HG03457 (cell line): ENCODE results near the gene PDSS1.
"Not testable (repeated sequence)": the region's sequence is repeated elsewhere in the genome, so short reads cannot be mapped to it uniquely, and the experiment has no call there.

ENCODE experiments used
- ATAC-seq: cut with Tn5 transposase; IDR thresholded peaks from one replicate; pipeline ENCODE4 v1.9.1; 2021; ENCODE audit warnings: moderate number of reproducible peaks; ENCODE audit not compliant: unreplicated experiment

The PDSS1 gene

DNA sequence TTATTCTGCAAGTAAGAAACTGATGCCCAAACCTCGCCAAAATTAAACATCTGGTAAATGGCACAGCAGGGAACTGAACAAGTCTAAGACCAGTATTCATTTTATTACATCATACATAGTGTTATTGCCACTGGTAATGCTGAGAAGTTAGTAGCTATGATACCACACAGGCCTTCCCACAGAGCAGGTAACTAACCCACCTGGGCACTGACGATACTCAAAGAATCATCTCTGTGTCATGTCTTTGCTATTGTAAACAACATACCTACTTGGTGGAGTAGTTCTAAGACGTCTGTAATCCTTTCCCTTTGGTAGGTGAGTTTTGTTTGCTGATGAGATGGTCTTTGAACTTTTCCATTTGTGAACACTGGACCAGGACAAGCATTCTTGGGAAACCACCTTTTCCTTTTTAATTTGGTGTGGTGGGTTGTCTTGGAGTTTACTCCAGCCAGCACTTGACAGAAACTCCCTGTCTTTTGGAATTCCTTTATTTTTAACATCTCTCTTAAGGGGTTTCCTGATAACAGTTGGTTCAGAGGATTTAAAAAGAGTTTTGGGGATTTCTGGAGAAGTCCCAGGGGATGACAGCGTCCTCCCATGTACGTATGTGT is 40.9 kb downstream of the PDSS1 start:
- no peak for ATAC-seq

DNA sequence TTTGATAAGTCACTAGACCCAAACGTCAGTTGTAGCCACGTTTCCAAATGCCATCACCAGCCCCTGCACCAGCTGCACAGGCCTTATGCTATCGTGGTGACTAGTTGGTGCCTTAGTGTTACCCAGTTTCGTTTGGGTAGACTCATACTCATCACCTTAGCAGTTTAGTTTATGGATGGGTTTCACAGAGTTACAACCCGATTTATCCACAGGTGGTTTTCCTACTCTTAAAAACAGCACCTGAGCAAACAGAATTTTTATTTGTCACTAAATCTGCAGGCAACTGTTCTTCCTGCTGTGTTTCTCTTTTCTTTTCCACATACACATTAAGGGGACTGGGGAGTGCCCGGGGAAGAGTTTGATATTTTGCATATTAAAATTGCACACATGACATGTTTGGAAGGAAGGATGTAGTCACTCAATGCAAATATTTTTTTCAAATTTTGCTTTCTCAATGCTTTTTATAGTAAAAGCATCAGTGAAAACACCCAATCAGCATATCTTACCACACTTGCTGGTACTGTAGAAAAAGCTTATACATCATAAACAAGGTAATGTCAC is 41.6 kb downstream of the PDSS1 start:
- ATAC-seq: no peak

DNA sequence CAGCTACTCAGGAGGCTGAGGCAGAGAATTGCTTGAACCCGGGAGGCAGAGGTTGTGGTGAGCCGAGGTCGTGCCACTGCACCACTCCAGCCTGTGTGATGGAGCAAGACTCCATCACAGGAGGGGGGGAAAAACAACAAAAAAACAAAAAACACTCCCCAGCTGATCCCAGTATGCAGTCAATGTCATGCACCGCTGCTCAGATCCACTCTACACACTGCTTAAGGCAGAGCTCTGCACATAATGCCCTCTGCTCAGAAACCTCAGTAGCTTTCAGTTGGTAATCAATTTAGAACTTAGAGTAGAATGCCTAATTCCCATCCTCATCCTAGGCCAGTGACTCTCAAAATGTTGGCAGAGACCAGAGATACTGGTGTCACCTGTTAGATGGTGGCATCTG is 43.9 kb downstream of the PDSS1 start:
- no peak for ATAC-seq

DNA sequence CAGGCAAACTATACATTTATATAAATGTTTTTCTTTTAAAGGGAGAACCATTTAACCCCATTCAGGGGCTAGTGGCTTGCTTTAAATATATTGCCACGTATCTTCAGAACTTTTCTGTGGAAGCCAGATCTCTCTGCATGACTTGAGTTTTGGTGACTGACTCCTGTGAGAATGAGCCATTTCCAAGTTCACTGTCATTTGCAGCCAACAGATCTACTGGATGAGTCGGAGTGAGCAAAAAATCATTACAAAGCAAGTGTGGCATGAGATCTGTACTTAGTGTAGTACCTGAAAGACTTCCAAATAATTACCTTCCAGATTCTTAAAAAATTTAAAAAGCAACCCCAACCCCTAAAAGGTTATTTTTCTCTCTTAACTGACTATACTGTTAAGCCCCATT is 45.6 kb downstream of the PDSS1 start:
- no peak for ATAC-seq

DNA sequence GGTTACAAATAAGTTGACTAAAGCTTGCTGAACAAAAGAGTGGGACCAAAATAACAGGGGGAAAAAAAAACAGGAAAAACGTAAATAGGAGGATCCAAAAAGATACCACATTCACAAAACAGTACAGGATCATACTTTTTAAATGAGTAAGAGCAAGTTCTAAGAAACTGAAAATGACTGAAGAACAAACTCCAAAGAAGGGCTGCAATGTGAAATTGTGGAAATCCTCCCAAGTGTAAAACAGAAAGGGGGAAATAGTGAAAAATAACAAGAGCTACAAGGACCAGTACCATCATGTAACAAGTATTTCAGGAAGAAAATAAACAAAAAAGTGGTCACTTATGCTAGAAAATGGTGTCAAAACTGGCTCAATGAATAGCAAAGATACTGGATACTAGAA is 46.3 kb downstream of the PDSS1 start:
- ATAC-seq: no peak

DNA sequence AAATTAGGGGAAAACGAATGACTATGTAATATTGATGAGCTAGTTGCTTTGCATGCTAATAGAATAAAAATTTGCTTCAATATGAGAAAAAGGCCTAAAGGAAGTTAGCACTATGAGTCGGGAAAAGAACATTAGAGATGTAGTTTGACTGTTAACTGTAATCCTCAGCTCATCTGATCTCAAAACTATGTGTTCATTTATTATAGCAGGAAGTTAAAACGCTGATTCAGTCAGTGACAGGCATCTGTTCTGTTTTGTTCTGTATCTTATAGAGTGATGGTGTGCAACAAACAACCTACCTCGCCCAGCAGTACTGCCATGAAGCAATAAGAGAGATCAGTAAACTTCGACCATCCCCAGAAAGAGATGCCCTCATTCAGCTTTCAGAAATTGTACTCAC is 48.6 kb downstream of the PDSS1 start:
- no peak for ATAC-seq

DNA sequence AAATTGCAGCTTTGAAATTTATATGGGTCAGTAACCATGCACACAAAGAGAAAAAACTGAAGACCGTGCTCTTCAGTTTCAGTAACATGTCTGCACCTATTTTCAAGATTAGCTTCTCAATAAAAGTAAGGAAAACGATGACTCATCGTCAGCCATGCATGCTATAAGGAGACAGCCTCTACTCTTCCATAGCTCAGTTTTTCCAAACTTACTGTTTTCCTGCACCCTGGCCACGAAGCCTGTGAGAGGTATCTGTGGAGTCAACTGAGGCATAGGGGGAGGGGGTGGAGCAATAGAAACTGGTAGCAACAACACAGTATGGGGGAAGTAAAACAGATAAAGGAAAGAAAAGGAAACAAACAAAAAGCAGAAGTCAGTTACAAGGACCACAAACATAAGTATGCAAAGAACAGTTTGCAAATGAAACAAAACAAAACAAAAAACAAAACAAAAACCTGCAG is 58.0 kb downstream of the PDSS1 start:
- peak; percentile 71 for ATAC-seq

DNA sequence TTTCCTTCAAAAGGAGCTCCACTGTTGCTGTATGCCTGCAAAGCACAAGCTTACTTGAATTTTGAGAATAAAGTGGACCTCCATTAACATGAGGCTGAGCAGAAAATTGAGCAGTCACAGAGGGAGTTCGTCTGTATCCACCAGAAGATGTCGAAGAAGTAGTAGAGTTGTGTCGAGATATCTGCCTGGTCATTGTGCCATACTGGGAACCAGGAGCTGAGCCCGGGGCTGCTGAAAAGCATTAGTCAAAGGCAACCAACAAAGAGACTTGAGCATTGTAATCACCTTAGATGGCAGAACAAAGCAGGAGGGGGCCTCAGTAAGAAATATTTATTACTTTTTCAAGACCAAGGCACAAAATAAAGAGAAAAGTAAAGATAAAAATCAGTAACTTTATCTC is 61.5 kb downstream of the PDSS1 start:
- no peak for ATAC-seq

DNA sequence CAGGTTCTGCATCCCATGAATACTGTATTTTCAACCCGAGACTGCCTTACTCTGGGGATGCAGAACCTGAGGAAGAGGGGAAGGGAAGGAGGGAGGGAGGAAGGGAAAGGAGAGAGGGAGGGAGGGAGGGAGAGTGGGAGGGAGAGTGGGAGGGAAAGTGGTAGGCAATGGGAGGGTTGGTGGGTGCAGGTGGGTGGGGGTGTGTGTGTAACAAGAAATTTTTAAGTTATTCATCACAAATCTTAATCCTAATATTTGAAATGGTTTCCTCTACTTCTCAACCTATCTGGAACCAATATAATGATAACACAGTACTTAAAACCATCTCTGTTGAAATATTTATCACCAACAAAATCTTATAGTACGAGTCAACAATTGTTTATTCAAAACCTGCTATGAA is 68.0 kb downstream of the PDSS1 start:
- no peak for ATAC-seq

DNA sequence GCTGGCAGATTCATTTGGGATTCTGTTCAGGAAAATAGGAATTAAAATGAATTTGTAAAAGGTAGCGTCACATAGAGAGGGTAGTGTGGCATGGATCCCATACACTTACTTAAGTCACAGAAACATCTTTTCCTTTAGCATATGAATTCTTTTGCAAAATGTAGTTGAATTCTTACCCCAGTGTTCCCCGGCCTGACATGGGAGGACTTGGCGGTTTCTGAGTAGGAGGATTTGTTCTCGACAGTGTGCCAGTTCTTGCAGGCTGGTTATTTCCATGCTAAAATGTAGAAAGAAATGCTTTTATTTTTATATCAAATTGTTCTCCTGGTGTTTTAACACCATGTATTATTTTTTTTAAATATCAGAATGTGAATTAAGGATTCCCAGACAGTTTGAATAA is 72.6 kb downstream of the PDSS1 start:
- ATAC-seq: no peak

DNA sequence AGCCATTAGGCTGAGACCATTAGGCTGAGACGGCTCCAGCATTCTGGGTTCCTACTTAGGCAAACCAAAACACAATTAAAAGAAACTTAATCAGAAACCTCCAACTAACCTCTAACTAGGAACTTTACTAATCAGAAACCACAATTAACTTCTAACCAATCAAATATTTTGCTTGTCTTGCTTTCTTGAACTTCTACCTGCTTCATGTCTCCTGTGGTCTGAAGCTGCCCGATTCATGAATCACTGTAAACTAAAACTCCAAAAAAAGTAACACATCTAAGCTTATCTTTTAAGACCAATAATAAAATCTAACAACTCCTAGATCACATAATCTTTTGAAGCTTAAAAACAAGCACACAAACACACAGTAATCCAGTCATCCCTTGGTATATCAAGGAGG is 76.1 kb downstream of the PDSS1 start:
- no peak for ATAC-seq

DNA sequence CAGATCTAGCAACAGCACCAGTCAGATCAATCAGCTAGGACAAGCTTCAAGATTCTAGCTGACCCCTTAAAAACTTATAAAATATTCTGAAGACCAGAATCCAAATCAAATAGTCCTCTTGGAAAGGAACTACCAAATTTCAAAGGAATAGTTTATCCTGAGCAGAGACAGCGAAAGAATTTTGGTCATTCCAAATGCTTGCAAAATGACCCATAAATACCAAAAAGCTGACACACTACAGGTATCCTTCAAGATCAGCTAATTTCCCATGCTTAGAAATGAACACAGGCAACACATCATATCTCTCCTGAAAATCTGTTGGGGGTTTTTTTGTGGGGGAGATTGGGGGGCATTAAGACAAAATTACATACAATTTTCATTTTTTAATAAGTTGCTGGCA is 78.8 kb downstream of the PDSS1 start:
- ATAC-seq: no peak

DNA sequence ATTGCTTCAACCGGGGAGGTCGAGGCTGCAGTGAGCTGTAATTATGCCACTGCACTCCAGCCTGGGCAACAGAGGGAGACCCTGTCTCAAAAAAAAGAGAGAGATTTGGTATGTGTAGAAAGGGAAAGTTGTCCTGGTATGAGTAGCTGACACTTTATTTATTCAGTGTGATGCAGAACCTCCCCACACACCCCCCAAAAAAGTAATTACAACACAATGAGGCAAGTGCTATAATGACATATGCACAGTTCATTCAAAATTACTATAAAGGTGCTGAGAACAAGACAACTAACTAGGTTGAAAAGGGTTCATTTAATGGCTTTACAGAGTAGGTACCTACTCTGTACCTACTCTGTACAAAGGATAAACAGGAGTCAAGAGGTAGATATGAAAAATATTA is 80.2 kb downstream of the PDSS1 start:
- ATAC-seq: no peak

DNA sequence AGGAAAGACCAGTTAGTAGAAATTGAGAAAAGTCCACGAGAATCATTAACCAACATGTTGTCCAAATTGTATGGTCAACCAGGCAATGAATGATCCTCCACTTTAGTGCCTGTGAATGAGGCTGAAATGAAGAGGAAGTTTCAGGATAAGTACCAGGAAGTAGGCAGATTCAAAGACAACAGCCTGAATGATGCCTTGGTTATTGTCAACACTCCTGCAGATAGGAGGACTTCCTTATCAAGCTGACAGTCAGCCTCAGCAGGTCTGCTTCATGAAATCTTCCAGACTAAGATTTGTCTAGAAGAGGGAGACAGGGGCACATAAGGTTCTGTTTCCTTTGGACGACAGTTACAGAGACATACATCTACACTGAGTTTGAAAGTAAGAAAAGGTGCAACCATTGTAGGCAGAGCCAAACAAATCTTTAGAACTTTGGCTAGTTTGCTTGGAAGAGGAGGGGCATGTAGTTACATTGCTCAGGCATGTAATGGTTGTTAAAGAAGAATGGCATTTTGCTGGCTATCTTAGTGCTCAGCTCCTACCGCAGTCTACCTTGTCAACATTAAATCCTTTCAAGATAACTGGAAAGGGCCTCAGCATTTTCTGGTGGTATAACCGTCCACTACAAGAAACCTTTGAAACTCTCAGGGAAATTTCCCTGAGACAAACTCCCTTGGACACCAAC is 81.8 kb downstream of the PDSS1 start:
- ATAC-seq: no peak

DNA sequence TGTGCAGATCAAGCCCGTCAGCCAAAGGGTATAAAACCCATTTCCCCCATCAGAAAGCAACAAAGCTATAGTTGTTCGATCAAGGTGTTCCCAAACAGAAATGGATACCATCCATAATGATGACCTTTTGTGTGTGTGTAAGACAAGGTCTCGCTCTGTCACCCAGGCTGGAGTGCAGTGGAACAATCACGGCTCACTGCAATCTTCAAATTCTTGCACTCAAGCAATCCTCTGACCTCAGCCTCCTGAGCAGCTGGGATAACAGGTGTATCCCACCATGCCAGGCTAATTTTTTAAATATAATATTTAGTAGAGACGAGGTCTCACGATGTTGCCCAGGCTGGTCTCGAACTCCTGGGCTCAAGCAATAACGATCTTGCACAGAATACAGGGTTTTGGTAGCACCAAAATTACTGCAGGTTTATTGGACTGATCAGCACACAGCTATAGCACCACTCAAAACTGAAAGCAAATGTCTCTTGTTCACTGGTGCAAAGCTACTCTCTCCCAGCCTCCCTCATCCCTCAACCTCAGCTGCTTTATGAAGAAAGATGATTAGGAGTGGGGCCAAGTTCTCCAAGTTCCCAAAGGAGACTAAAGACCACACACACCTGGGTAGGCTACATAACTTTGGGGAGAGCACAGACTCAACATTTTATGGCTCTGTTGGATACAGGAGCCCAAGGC is 82.7 kb downstream of the PDSS1 start:
- no peak for ATAC-seq

DNA sequence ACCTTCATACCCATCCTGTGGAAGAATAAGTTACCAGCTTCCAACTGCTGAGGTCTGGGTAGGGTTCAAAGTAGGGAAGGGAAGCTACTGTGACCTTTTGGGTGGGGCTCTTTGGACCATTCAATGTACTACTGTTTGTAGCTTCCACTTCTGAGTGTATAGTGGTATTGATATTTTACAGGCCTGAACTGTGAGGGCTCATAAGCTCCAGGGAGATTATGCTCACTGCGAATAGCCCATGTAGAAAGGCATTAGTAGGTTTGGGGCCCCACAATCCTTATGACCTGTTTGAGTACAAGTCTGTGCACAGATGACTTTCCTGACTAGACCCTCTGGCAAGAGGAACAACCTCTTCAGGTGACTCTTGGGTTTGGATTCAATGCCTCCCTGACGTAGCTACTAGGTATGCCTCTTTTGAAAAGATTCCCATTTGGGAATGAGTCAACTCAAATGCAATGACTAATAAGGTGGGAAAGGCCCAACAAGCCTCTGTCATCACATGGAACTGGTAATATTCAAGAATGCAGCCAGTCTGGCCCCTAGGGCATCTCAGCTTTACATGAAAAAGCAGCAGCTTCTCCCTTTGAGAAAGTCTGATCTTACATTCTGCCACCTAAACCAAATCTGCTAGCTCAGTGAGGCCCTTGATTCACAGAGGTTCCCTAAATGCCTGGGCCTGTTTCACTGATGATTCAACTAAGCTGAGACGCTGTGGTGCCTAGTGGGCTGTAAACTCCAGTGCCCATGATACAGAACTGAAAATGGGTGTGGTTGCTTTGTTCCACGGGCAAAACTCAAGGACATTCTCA is 83.5 kb downstream of the PDSS1 start:
- ATAC-seq: peak; percentile 48

DNA sequence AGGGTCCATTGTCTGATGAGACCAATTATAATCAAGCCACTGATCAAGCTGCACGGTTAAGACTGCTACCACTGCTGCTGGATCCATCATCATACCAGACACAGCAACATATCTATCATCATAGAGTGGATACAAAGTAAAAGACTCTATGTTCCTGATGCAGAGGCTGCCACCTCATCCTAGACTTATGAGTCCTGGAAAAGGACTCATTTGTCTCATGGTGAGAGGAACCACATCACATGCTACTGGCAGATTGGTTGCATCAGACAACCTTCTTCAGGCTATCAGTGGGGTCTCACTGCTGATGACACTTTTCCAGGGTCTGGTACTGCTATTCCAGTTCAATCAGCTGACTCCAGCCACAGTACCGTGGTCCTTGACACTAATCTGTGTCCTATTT is 84.3 kb downstream of the PDSS1 start:
- ATAC-seq: no peak

DNA sequence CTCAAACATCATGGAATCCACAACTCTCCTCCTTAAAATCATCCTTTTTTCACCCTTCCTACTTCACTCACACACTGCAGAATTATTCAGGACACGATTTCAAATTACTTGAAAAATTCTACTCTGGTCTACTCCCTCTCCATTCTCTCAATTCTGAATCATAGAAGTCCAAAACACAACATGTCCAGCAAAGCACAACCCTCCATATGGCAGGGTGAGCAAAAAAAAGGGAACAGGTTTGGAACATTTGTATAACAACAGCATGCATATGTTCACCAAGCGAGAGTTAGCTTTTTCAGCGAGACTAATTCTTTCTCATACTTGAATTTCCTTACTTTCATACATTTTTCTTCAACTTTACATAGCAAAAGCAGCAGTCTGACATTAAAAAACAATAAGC is 89.9 kb downstream of the PDSS1 start:
- no peak for ATAC-seq

DNA sequence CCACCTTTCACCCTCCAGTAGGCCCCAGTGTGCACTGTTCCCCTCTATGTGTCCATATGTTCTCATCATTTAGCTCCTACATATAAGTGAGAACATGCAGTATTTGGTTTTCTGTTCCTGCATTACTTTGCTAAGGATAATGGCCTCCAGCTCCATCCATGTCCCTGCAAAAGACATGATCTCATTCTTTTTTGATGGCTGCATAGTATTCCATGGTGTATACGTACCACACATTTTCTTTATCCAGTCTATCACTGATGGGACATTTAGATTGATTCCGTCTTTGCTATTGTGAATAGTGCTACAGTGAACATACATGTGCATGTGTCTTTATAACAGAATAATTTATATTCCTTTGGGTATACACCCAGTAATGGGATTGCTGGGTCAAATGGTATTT is 92.3 kb downstream of the PDSS1 start:
- not testable (repeated sequence) for ATAC-seq

DNA sequence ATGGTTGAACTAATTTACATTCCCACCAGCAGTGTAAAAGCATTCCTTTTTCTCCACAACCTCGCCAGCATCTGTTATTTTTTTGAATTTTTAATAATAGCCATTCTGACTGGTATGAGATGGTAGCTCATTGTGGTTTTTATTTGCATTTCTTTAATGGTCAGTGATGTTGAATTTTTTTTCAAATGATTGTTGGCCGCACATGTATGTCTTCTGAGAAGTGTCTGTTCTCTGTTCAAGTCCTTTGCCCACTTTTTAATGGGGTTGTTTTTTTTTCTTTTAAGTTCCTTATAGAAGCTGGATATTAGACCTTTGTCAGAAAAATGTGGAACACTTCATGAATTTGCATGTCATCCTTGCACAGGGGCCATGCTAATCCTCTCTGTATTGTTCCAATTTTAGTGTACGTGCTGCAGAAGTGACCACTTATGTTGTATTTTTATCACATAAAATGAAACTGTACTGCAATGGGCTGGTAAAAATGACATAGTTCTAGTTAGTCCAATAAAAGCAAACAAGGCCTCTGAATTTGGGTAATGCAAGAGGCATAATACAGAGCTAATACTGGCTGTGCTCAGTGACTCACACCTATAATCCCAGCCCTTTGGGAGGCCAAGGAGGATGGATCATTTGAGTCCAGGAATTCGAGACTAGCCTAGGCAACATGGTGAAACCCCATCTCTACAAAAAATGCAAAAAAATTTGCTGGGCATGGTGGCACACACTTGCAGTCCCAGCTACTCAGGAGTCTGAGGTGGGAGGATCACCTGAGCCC is 92.9 kb downstream of the PDSS1 start:
- no peak for ATAC-seq
